LNCaP clone FGC (cell line): ENCODE data around the gene RAPH1.
"Not testable (repeated sequence)": the region's sequence is repeated elsewhere in the genome, so short reads cannot be mapped to it uniquely, and the experiment has no call there.

Experiments used
- DNase-seq: peaks from one replicate; pipeline ENCODE4 v3.0.0-alpha.2; 2011; ENCODE audit warnings: low read depth
- H3K4me3 ChIP-seq: 2 replicates; pipeline ENCODE4 v1.5.1; 2011; ENCODE audit warnings: mild to moderate bottlenecking, low read depth, low read length, control low read depth
- CTCF ChIP-seq: IDR thresholded peaks from 2 replicates; pipeline ENCODE4 v1.5.1; 2012; ENCODE audit warnings: mild to moderate bottlenecking; ENCODE audit not compliant: control insufficient read depth, insufficient read depth; ENCODE audit errors: extremely low read depth

RAPH1 gene

GRCh38 chr2:203440671-203441070 lies 94.4 kb downstream of the RAPH1 start:
- no peak for DNase-seq
- TF ChIP-seq CTCF = no peak

DNA sequence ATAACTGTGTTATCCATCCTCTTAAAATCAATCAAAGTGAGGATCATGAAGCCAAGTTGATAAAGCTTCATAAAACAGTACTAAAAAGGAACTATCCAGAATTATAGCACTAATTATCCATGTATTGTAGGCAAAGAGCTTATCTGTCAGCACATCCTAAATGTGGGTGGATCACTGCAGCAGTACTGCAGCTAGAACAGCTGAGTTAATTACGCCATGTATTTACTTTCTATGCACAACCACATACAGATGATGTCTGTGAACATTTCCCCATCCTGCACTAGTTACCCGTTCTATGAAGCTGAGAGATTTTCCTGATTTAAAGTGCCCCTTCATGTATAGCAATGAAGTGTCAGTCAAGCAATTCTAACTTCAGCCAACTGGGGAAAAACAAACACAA lies 96.6 kb downstream of the RAPH1 start:
- no peak for DNase-seq
- TF ChIP-seq CTCF = no peak

More at GRCh38 chr2:203440671-203441070, 94.4 kb downstream of the RAPH1 start:
- no peak overlapping the region for H3K4me3 ChIP-seq

DNA sequence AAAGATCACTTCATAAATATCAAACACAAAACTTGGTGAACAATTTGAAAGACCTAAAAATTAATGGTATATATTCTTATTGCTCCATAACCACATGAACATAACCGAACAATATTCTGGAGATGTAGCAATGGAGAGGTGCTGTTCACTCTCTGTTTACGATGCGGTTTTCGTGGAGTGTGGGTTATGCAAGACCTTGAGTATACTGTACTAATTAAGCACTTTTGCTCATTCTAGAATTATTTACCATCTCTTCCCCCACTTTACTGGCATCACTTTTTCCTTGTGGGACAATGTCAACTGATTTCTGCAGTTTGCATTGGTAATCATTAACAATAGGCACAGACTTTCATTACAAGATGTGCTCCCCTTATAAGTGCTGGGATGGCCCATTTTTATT lies 97.6 kb downstream of the RAPH1 start:
- no peak for DNase-seq
- H3K4me3 ChIP-seq = no peak overlapping the region
- TF ChIP-seq CTCF = no peak

More for the DNA sequence above, 96.6 kb downstream of the RAPH1 start:
- H3K4me3 ChIP-seq = no peak overlapping the region

- no peak for DNase-seq
- H3K4me3 ChIP-seq = no peak overlapping the region
- no peak for TF ChIP-seq CTCF
These were observed 98.6 kb downstream of the RAPH1 start for GRCh38 chr2:203436496-203436895.

DNA sequence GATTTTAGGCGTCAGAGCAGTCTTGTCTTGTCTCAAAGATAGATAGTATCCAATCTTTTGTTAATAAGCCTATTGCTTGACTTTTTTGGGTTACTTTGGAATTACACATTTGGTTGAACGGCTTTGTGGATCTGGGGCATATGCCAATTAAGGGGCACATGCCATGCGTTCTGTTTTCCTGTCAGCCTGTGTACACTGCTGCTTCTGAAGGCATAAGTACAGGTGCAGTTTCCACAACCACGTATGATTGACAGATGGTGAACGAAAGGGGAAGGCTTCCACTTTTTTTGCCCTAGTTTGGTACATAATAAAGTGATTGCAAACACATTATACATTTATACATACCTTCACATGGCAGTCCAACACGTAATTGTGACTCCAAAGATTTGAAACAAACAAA lies 102.3 kb downstream of the RAPH1 start:
- TF ChIP-seq CTCF = no peak
- H3K4me3 ChIP-seq = no peak overlapping the region
- DNase-seq = no peak

DNA sequence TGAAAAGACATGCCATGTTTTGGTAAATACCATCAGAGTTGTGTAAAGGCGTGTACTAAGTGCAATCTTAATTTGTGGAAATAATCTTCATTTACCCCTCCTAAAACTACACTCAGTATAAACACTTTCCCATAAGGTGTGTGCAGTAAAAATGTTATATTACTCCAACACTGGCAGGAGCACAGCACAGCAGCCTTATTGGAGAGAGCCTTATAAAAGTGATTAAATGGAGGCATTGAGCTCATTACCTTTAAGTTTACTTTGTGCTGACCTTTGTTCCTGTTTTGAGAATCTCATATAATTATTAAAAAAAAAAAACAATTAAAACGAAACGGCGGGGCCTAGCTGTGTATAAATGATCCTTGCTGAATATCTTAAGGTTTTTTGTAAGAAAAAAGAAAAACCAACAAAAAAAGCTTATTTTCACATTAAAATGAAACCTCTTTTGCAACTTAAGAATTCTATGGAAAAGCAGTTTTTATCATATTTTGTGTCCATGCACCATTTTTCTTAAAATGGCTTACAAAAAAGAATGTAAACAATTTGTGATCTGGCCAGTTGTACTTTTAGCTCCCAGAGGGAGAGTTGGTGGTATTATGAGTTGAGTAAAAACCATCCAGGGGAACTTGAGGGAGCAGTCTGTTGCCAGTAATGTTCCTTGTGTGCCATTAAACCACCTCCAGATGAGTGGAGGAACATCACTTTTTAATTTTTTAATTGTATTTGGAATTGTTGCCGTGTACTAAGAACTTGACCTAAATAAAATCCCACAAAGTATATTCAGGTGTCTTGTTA lies 103.5 kb downstream of the RAPH1 start:
- DNase-seq = no peak

DNA sequence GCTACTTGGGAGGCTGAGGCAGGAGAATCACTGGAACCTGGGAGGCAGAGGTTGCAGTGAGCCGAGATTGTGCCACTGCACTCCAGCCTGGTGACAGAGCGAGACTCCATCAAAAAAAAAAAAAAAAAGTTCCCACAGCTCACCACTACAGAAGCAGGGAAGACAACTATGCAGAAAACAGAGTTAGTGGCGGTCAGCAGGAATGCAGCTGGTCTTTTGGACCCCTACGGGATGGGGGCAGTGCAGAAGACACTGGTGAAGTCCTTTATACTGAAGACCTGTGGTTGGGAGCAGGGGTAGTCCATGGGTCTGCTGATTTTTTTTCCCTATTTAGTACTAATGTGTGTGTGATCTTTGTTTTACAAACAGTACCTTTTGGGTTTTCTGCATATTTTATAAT lies 105.5 kb downstream of the RAPH1 start:
- not testable (repeated sequence) for DNase-seq, H3K4me3 ChIP-seq

More for the DNA sequence above, 103.5 kb downstream of the RAPH1 start:
- no peak overlapping the region for H3K4me3 ChIP-seq
- TF ChIP-seq CTCF = no peak
